ENCODE measurements around the gene ZNF543. TPM values are rescaled to one million over a fixed set of nuclear protein-coding genes. Genes with fewer than 3 reads are reported as not detected.

ZNF543 gene
- total and polyA plus RNA-seq, 2 of the 8 experiments (the other 6 are each of a cell fraction or from before 2014, with no cell fraction given) = 1.8 to 9.0 TPM

GRCh38 chr19:57293719-57294118 lies 26.6 kb upstream of the ZNF543 start:
- CTCF ChIA-PET (ENCODE audit: partially characterized antibody) = no interaction called here
- Histone ChIP-seq H2BK12ac (ENCODE audit: low read depth, low read length) (no peak overlapping the region), H4K5ac (ENCODE audit: insufficient read length, low read depth, low read length) (no peak overlapping the region), H2BK20ac (ENCODE audit: low read length) (no peak overlapping the region), H2BK15ac (ENCODE audit: low read length) (no peak overlapping the region), H2AFZ (ENCODE audit: low read length) (no peak overlapping the region), H4K8ac (ENCODE audit: extremely low read depth, insufficient read depth, low read length) (no peak overlapping the region), H3K23ac (ENCODE audit: insufficient read length) (no peak overlapping the region), H3K79me1 (ENCODE audit: low read depth, low read length) (peaks cover 9% of the 10 kb centered on the region; the same call in 1 of the 2 replicates), H3K14ac (ENCODE audit: insufficient read length) (no peak overlapping the region), H3K4me1 (replicated peaks in 1 of 4; ENCODE audit: control insufficient read depth in 3 of 4, insufficient read depth in 4 of 4, low read length in 3 of 4) (no peaks in the 10 kb centered on the region), H3K4me2 (ENCODE audit: insufficient read depth in 1 of 2, low read depth in 2 of 2, low read length in 2 of 2) (no peak overlapping the region), H4K20me1 (replicated peaks in 1 of 2; ENCODE audit: control insufficient read depth in 1 of 2, insufficient read depth in 2 of 2, low read length in 2 of 2) (peaks cover 4 to 7% of the 10 kb centered on the region in 2 experiments), H2BK120ac (replicated peaks; ENCODE audit: low read depth, low read length) (no peak overlapping the region), H3K4ac (replicated peaks; ENCODE audit: insufficient read length, low read depth, low read length) (no peak overlapping the region), H3K18ac (ENCODE audit: extremely low read depth, low read length) (no peak overlapping the region), H3K36me3 (ENCODE audit: control insufficient read depth in 2 of 4, insufficient read depth in 4 of 4, low read length in 3 of 4) (peaks cover 22 to 45% (median 37%) of the 10 kb centered on the region in 4 experiments), H2AK5ac (ENCODE audit: low read depth, low read length) (no peak overlapping the region), H3K23me2 (ENCODE audit: low read depth, low read length) (no peaks in the 10 kb centered on the region), H3K56ac (replicated peaks; ENCODE audit: insufficient read length, low read depth, low read length) (no peak overlapping the region), H3K27ac (ENCODE audit: low read depth, low read length) (no peak overlapping the region), H2BK5ac (ENCODE audit: low read depth, low read length) (no peak overlapping the region), H3K79me2 (ENCODE audit: control insufficient read depth in 1 of 2, insufficient read depth in 2 of 2, low read length in 2 of 2) (peaks cover 0 to 74% of the 10 kb centered on the region in 2 experiments; a peak in 3 of 4 replicates), H3K4me3 (ENCODE audit: extremely low read depth in 1 of 4, insufficient read depth in 2 of 4, low read depth in 3 of 4, low read length in 4 of 4) (no peak overlapping the region), H4K91ac (replicated peaks; ENCODE audit: insufficient read length, low read length) (no peak overlapping the region), H3K27me3 (replicated peaks in 1 of 4; ENCODE audit: control insufficient read depth in 3 of 4, extremely low read depth in 1 of 4, insufficient read depth in 3 of 4, low read length in 3 of 4) (no peaks in the 10 kb centered on the region), H3K9me3 (ENCODE audit: insufficient read depth in 2 of 2, low read depth in 1 of 2, low read length in 1 of 2) (peaks cover 0 to 4% of the 10 kb centered on the region in 2 experiments; a peak in 1 of 4 replicates), H3K9ac (replicated peaks in 1 of 4; ENCODE audit: extremely low read depth in 1 of 4, low read depth in 3 of 4, low read length in 3 of 4) (no peak overlapping the region)
- DNase-seq (ENCODE audit: low read depth in 1 of 2, low spot score in 2 of 2) = no peak
- POLR2A ChIA-PET (ENCODE audit: partially characterized antibody) = no interaction called here
- FAIRE-seq = no peak
- 82% methylated on average over 1 of the region's 1 CpG; no CpG with 5 or more reads in 1 of the 2 experiments for whole genome bisulfite sequencing, 2 experiments (ENCODE audit: extremely low coverage in 1 of 2, insufficient coverage in 1 of 2, insufficient read length in 1 of 2, insufficient replicate concordance in 2 of 2, low coverage in 1 of 2, low lambda C conversion rate in 2 of 2, missing lambda C conversion rate in 1 of 2)
- TF ChIP-seq CEBPB (IDR thresholded peaks at IDR 0.05; ENCODE audit: low read depth, low read length) = no peak

All from H1 (cell line).